GM18951 (cell line): ENCODE data around the gene SRSF8.

Source experiments
- POLR2A ChIP-seq: IDR thresholded peaks from 4 replicates; pipeline ENCODE4 v1.6.1; 2011; ENCODE audit warnings: mild to moderate bottlenecking; ENCODE audit not compliant: insufficient read length, insufficient read depth; ENCODE audit errors: extremely low read depth
- in situ Hi-C: fragments of 300-500 bp; cut with MboI; formaldehyde crosslinking; loops from one replicate; pipeline ENCODE4 v1.12.0; 2022; ENCODE audit warnings: low sequenced_read_pairs, mixed read lengths, inconsistent platforms; ENCODE audit not compliant: unreplicated experiment

Gene SRSF8

DNA sequence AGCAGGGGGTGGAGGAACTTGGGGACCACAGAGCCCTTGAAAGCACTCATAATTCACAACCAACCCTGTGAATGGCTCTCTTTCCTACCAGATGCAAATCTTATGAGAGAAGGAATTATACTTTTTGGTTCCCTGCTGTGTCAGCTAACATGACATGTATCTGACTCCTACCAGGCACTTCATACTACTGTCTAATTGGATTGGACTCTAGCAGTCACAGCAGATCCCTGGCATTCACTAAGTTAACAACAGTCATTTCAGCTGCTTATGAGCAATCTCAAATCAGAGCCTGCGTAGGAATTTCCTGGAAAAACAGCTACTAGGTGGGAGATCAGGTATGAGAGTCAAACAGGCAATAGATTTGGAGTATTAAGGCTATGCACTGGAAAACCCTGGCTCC is 11.8 kb downstream of the SRSF8 start:
- TF ChIP-seq POLR2A = no peak
- in situ Hi-C loops = no loop called here

DNA sequence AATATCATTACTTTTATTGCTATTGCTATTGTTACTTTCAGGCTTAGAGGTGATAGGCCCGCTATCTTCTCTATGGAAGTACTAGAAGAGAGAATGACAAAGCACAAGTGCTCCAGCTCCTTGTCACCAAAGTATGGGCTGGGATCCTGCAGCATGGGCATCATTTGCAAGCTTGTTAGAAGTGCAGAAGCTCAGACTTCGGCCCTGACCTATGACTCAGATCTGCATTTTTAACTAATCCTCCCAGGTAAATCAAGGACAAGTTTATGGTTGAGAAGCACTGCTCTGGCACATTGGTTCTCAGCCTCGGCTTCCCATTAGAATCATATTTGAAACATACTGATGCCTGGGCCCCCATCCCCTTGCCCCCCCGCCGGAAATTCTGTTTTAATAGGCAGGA is 14.3 kb downstream of the SRSF8 start:
- in situ Hi-C loops = no loop called here
- no peak for TF ChIP-seq POLR2A

DNA sequence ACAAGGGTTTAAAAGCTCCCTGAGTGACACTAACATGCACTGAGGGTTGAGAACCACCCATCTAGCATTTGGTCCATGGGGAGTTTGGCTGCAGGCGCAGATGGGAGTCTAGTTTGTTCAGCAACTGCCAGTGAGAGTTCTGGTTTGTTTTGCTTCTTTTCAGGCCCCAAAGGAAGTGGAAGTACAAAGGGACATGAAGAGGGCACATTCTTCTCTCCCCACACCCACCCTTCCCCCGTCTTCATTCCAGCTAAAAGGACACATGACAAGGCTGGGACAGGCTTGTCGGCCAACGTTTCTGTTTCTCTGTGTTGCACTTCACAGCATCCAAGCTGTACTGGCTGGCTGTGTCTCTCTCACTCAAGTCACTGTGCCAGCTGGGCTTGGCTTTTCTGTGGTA is 14.7 kb downstream of the SRSF8 start:
- in situ Hi-C loops = no loop called here

DNA sequence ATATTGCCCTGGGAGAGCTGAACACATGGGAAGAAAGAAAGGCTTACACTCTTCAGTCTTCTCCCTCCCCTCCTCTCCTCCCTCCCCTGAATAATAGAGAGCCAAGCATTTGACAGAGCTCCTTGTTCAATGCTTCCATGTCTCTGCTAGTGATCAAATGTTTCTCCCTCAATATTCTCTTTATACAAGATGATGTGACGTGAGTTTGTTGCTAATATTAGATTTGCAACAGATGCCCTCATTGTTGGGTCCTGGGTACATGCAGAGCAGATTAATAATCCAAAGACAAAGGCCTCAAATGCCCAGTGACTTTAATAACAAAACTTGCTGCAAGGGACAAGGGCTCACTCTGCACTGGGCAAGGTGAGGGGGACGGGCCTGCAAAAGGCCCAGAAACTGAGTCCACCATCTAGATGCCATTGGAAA is 15.9 kb downstream of the SRSF8 start:
- in situ Hi-C loops = no loop called here
- no peak for TF ChIP-seq POLR2A

More for the DNA sequence above, 14.7 kb downstream of the SRSF8 start:
- no peak for TF ChIP-seq POLR2A

DNA sequence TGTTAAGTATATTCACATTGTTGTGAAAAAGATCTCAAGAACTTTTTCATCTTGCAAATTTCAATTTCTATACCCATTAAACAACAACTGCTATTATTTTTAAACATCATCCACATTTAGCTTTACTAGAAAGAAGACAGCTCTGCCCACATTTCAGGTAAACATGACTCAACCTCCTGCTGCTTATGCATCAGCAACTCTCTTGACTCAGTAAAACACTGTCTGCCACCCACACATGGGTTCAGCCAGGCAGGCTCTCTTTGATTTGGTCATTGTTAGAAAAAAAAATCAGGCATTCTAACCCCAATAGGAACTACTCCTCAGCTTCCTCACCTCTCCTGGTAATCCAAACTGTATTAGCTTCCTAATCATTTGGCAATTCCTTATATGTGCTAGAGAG is 17.8 kb downstream of the SRSF8 start:
- in situ Hi-C loops = no loop called here

DNA sequence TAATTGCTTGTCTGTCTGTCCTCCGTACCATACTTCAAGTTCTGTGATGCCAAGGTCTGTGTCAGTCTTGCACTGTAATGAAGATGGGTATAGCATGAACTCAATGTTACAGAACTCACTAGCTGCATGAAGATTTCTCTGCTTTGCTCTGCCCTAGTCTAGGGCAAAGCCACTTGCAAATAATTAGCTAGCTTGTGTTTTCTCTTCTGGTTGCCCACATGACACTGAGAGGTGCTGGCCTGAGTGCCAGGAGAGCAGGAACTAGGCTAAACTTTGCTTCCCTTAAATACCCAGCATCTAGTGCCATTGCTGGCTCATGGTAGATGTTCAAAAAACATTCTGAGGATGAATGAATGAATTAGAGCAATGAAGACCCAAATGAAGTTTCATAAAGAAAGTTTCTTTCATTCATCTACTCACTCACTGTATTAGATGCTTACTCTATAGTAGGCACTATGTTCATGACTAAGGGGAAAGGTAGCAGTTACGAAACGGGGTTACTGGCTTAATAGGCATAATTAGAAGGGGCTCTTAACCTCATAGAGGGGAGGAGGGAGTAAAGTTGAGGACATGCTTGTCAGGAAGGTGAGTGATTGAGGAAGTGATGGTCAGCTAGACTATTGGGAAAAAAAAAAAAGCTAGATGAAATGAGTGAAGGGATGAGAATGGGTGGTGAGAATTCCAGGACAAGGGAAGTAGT is 18.5 kb downstream of the SRSF8 start:
- no peak for TF ChIP-seq POLR2A
- in situ Hi-C loops = no loop called here

More for the DNA sequence above, 17.8 kb downstream of the SRSF8 start:
- TF ChIP-seq POLR2A = no peak

DNA sequence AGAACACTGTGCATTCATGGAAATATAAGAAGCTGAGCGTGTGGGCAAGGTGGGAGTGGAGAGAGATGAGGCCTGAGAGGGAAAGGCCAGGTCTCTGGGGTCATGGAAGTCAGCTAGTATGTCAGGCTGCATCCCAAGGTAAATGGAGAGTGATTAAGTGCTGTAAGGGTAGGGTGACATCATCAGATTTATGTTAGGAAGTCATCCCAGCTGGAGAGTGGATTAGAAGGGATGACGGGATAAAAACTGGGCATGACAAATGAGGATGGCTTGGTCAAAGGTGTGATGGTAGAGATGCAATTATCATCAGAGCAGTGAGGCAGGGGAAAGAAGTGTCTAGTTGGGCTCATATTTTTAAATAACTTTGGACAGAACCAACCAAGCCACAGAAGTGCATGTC is 19.4 kb downstream of the SRSF8 start:
- in situ Hi-C loops = no loop called here
- no peak for TF ChIP-seq POLR2A

DNA sequence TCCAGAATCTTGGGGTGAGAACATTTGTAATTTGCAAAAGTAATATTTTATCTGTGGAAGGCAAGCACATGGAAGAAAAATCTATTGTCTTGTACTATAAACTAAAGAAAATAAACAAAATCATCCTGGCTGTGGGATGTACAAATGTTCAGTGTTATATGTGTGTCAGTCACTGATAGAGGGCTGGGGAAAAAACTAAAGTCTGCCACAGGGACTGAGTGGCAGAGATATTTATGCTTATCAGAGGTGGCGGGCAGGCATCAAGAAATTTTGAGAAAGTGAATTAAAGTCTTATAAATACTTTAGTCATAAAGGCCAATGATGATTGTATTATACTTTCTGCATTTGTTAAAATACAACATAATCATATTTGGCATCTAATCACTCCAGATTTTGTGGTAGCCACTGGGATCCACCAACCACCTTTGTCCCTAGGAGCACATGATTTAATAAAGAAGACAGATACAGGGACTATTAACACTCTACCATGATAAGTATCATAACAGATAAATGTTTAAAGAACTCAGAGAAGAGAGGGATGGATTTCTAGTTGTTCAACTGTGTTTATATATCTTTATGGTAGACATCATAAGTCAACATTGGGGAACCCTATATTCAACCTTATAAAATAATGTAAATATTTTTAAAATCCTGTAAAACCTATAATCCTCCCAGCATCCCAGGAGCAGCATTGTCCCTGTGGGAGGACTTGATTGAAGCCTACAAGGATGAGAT is 20.3 kb downstream of the SRSF8 start:
- in situ Hi-C loops = no loop called here
- no peak for TF ChIP-seq POLR2A

DNA sequence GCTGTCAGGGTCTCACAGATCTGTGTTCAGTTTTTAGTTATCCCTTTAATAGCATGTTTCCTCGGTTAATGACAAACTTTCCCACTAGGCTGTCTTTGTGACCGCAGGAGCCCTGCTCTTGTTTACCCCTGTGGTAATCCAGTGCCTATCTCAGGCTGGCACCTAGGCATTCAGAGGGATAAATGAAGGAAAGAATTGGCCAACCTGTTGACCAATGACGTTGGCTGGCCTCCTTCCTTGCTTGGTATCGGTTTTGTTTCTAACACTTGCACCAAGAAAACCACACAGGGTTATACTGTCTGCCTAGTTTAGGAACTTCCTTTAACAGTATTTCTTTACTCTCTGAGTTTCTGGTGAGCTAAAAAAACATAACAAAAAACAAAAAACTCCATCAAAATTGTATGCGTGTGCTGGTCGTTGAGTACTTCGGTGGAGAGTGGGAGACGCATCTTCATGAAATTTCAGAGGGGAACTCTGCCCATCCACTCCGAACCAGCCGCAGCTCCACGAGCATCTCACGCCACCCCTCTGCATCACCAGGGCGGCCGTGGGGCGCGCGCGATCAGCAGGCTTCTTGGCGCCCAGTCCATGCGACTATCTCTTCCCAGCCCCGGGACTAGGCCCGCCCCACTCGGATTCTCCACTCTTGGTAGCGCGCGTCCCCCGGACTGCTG is 22.4 kb downstream of the SRSF8 start:
- in situ Hi-C loops = no loop called here
- TF ChIP-seq POLR2A = no peak

DNA sequence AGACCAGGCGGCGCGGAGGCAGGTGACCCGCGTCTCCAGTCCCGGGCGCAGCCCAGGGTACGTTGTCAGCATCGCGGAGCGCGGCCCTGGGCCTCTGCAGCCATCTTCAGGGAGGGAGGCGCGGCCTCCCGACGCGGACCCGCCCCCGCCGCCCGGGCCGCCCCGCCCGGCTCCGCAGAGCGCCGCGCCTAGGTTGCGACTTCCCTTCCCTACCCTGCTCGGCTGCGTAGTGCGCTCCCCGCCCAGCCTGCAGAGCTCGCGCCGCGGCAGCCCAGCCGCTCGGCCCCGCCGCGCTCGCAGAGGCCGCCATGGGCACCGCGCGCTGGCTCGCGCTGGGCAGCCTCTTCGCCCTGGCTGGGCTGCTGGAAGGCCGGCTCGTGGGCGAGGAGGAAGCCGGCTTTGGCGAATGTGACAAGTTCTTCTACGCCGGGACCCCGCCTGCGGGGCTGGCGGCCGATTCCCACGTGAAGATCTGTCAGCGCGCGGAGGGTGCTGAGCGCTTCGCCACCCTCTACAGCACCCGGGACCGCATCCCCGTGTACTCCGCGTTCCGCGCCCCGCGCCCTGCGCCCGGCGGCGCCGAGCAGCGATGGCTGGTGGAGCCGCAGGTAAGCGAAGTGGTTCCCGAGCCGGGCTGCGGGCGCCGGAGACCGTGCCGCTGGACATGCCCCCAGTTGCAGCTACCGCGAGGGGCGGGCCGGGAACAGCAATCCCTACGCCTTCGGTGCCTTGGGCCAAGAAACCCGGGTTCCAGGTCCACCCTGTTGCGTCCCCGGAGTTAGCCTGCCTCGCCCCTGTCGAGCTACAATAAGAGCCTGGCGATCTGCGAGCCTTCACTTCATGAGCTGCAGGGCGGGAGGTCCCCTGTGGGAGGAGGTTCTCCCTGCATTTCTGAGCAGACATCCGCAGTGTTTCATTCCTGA is 23.2 kb downstream of the SRSF8 start, which contains the start of gene ENDOD1:
ENDOD1 (plus strand) TSS at position 227 of the 923 bp plus-strand sequence; CDS start at position 309, 82 bp downstream.
- in situ Hi-C loops = no loop called here
- TF ChIP-seq POLR2A = peak; percentile 94

DNA sequence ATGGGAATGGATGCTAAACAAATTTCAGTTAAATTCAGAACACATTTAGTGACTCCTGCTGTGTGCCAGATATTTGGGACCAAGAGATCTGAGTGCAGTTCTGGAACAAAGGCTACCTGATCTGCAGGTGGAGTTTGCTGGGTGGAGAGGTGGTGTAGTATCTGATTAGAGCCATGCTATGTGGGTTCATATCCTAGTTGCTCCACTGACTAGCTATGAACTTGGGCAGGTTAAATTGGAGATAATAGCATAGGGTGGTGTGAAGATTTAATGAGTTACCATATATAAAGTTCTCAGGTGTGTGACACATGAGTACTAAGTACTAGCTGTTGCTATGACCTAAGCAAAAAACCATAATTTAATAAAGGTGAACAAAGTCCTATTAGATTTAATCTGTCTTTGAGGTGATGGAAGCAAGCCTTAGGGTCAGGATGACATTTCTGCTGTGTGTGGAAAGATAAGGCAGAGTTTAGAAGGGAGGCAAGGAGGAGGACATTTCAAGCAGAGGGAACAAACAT is 25.0 kb downstream of the SRSF8 start:
- in situ Hi-C loops = no loop called here

DNA sequence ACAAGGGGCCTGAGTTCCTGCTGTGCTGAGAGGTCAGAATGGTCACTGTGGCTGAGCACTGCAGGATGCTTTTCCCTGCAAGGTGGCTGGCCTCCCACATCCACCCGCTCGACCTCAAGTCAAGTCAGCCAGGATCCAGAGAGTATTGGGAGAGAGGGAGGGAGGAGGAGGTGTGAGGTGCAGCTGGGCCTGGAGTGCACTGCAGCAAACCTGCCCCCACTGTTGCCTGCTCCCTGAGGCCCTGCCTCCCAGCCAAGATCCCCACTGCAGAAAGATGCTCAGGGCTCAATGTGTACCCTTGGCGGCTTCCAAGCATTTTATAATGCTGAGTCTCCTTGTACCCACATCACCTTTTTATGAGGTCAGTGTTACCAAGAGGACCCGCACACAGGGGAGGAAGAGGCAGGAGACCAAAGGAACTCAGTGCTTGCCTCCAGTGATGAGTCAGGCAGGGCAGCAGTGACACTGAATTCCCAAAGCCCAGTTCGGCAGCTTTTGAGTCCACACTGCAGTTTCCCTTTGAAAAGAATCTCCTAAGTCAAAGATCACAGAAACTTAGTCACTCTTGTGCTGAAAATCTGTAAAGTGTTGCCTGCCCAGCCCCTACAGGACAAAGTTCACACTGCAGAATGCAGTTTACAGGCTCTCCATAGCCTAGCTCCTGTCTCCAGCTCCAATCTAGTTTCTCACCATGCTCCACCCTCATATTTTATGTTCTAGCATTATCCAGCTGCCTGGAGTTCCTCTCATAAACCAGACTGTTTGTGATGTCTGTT is 26.0 kb downstream of the SRSF8 start:
- no peak for TF ChIP-seq POLR2A

More for the DNA sequence above, 25.0 kb downstream of the SRSF8 start:
- TF ChIP-seq POLR2A = no peak

More for the DNA sequence above, 26.0 kb downstream of the SRSF8 start:
- in situ Hi-C loops = no loop called here
